GM19239 (cell line): Measurements from ENCODE around the gene PTPRQ.

Source experiments
- DNase-seq: peaks from one replicate; pipeline ENCODE4 v3.0.0; 2011; ENCODE audit warnings: low spot score; ENCODE audit not compliant: insufficient read length
- FAIRE-seq: peaks from 2 replicates; lab custom pipeline; 2011; peaks lifted over from hg19 to GRCh38; lab: Jason Lieb, UNC

The PTPRQ gene

DNA sequence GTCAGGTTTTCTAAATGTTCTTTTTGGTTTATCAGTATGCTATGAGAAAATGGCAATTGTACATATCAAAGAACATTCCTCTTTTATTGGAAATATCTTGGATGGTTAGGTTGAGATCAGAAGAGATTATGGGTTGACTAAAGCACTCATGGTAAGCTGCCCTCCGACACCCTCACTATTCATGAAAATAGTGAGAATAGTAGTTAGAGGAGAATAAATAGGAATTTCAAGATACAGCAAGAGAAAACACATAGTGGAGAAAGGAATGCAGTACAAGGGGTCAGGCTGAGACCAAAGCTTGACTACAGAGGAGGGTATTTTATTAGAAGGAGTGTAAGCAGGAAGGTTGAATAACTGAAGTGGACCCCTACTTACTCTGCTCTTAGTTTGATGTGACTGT lies 112.5 kb downstream of the PTPRQ start:
- no peak for DNase-seq
- FAIRE-seq = no peak

DNA sequence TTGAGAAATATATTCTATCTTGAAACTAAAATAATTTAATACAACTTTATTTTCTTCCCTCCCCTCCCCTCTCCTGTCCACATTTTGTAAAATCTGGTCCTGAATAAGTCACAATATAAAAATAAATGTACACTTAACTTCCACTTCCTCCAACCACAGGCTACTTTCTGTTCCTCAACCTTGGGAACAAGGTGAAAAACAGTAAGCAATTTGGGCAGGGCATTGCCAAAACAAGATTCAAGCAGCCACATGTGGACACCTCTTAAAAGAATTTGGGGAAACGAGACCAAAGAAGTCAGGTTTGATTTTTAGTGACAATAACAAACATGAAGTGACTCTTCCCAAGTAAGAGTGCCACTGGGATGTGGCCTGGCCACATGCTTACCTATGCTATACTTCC lies 115.7 kb downstream of the PTPRQ start:
- no peak for FAIRE-seq
- DNase-seq = no peak

- FAIRE-seq = no peak
- DNase-seq = no peak
Observed at GRCh38 chr12:80565271-80565670, 121.2 kb downstream of the PTPRQ start.

GRCh38 chr12:80567401-80567800 lies 123.4 kb downstream of the PTPRQ start:
- DNase-seq (no peak), FAIRE-seq (no peak)

DNA sequence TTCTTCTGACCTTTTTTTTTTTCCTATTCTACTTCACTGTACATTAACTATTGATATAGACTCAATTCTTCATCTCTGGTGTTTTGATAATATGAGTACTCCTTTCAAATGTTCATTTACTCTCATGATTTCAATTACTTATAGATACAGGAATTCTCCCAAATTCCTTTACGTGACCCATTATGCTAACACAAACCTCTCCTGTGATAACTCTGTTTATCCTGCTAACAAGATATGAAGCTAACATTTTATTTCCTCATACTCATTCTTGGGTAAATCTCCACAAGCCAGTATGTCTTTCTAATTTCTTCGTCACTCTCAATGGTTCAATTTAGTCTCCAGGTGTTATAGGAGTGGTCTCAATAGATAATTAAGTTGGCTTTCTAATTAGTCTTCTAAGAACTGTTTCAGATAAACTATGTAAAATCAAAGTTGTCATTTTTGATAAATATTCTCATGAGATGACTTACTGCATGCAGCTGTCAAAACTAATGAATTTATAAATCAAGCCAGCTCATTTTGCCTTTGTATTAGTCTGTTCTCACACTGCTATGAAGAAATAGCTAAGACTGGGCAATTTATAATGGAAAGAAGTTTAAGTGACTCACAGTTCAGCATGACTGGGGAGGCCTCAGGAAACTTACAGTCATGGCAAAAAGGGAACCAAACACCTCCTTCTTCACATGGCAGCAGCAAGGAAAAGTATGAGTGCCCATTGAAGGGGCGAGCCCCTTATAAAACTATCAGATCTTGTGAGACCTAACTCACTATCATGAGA lies 132.8 kb downstream of the PTPRQ start:
- FAIRE-seq (no peak), DNase-seq (no peak)

GRCh38 chr12:80580254-80580653 lies 136.2 kb downstream of the PTPRQ start:
- DNase-seq (no peak), FAIRE-seq (no peak)

- DNase-seq = no peak
- FAIRE-seq = no peak
Observed at GRCh38 chr12:80581783-80582182, 137.7 kb downstream of the PTPRQ start.

GRCh38 chr12:80582431-80582830 lies 138.4 kb downstream of the PTPRQ start:
- FAIRE-seq (no peak), DNase-seq (no peak)

DNA sequence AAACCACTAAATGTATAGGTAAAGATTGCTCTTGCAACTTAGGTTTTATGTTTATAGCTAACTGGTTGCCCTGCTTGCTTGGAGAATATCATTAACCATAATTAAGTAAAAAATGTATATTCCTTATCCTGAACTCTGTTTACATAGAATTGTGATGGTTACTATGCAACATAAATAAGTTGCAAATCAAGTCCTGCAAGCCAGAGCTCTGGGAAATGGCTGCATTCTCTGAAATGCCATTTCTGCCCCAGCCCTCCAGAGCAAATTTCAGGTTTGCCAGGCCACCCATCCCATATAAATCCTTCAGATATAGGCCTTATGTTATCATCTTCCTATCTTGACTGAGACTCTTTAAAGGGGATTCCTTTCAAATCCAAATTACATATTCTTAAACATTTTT lies 145.0 kb downstream of the PTPRQ start:
- FAIRE-seq = no peak
- DNase-seq = no peak

- FAIRE-seq (no peak), DNase-seq (no peak)
Observed at GRCh38 chr12:80590085-80590484, 146.1 kb downstream of the PTPRQ start.

DNA sequence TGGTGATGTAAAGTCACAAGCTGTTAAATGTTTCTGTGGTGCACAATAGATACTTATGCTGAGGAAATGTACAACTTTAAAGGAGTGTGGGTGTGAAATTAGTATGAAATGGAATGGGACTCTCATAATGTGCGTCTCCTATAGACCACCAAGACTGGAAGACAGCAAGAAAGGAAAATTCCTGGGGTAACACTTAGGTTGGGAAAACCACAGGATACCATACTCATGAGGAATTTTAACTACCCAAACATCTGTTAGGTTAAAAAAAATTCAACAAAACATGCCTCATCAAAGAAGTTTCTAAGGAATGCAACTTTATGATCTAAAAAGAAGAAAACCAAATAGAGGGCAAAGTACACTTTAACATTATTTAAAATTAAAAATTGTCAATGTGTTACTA lies 149.7 kb downstream of the PTPRQ start:
- FAIRE-seq (no peak), DNase-seq (no peak)

GRCh38 chr12:80596509-80596908 lies 152.5 kb downstream of the PTPRQ start:
- no peak for DNase-seq
- FAIRE-seq = no peak

DNA sequence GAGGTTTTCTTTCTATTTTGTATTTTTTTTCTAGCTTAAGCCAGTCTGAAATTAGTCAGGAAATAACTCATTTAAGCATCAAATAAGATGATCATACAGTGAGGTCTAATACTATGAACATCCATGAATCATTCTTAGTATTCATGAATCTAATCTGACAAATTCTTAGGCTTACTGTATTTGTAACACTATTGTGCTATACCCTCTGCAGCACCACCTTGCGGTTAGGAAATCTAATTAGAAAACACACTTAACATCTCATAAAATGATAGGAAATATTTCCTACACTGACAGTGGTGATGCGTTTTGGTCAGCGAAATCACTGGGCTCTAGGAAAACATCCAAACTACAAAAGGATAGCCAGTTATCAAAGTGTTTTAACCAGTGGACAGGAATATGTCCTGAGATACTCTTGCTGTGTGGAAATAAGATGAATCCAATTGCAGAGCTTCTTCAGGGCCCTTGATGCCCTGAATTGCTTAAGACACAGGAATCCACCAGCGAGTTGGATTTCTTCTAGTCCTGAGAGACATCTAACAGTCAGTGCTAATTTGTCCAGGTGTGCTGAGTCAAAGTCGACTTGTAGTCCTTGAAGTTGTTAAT lies 154.1 kb downstream of the PTPRQ start:
- FAIRE-seq (no peak), DNase-seq (no peak)

DNA sequence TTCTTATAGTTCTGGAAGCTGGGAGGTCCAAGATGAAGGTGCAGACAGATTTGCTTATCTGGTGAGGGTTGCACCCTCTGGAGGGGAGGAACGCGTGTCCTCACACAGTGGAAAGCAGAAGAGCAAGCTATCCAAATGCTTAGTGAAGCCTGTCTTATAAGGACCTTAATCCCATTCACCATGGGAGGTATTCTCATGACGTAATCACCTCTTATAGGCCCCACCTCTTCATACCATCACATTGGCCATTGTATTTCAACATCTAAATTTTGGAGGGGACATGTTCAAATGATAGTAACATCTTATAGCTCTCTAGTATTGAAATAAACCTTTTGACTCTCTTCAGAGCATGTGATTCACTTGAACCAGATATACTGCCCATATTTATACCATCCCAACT lies 158.4 kb downstream of the PTPRQ start:
- FAIRE-seq (no peak), DNase-seq (no peak)

GRCh38 chr12:80607361-80608135 lies 163.5 kb downstream of the PTPRQ start:
- FAIRE-seq (no peak), DNase-seq (no peak)

- DNase-seq (no peak), FAIRE-seq (no peak)
Observed at GRCh38 chr12:80617733-80618132, 173.7 kb downstream of the PTPRQ start.

- FAIRE-seq (no peak), DNase-seq (no peak)
Observed at GRCh38 chr12:80620281-80620680, 176.2 kb downstream of the PTPRQ start.

GRCh38 chr12:80622271-80622670 lies 178.2 kb downstream of the PTPRQ start:
- DNase-seq (no peak), FAIRE-seq (no peak)

DNA sequence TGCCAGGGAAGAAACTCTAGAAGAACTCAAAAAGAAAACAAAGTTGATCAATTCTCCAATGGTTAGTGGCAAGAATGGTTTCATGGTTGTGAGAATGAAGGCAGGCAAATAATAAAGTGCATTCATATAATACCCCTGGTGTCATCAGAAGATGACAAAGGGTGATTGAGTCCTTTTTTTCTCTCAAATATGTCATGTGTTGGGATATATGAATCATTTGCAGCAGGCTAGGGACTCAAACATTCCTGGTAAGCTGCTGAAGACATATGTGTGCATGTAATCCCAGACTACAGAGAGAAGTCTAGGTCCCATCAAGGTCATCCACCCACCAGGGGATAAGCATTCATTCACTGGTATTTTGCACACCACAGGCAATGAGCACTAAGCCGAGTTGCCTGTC lies 181.0 kb downstream of the PTPRQ start:
- FAIRE-seq (no peak), DNase-seq (no peak)

GRCh38 chr12:80625901-80626300 lies 181.9 kb downstream of the PTPRQ start:
- FAIRE-seq (no peak), DNase-seq (no peak)

DNA sequence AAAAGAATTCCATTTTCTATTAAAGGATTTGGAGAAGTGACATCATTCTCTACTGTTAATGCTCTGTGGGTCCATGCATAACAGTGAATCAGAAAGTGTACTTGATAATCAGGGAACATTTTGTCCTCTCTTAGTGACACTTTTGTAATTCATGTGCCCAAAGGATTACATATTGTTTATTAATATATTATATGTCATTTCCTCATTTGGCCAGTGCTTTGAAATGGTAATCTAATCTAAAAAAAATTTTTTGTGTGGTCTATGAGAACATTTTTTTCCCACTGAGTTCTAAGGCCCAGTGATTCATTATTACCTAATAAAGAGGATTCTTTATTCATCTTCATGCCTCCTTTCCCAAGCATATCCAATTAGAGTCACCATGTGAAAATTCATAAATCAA lies 183.7 kb downstream of the PTPRQ start:
- DNase-seq (no peak), FAIRE-seq (no peak)
